ENCODE measurements around the gene NSD2.

DNA sequence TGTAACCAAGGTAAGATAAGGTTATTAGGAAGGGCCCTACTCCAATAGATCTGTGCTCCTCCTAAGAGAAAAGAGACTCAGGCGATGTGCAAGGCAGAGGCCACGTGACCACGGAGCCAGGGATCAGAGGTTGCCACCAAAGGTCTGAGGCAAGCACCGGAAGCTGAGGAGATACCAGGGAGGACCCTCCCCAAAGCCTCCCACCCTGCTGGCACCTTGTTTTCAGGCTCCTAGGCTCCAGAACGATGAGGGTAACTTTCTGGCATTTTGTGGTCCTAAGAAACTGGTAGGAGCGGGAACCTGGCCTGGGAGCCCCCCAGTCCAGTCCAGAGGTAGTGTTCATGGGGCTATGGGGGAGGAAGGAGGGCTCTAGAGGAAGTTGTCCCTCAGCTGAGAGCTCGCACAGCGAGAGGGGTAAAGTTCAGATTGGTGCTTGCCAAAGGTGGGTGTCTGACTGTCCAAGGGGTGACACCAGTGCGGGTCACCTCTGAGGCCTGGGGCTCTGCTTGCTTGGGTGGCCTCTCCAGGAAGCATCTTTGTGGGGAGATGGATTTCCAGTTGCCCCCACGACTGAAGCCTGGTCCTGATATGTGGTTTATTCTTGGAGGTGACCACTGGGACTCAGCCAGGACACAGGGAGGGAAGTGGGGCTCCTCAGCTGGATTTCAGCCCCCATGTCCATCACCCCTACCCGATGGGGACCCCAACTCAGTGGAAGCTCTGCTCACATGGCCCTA lies 7.7 kb upstream of the NSD2 start:
- TF ChIP-seq CTCF (IDR thresholded peaks at IDR 0.05; ENCODE audit: borderline replicate concordance, extremely low read depth, low read length, poor library complexity, severe bottlenecking) (no peak), EZH2 (IDR thresholded peaks at IDR 0.05; ENCODE audit: borderline replicate concordance, low read depth, low read length, severe bottlenecking) (no peak)

All from DND-41 (cell line).